HG03469 (cell line): Measurements from ENCODE around the gene HORMAD2.

ENCODE experiments used
- ATAC-seq: cut with Tn5 transposase; IDR thresholded peaks from one replicate; pipeline ENCODE4 v1.9.1; 2021; ENCODE audit warnings: mild to moderate bottlenecking, moderate library complexity, moderate number of reproducible peaks; ENCODE audit not compliant: unreplicated experiment

HORMAD2 gene

DNA sequence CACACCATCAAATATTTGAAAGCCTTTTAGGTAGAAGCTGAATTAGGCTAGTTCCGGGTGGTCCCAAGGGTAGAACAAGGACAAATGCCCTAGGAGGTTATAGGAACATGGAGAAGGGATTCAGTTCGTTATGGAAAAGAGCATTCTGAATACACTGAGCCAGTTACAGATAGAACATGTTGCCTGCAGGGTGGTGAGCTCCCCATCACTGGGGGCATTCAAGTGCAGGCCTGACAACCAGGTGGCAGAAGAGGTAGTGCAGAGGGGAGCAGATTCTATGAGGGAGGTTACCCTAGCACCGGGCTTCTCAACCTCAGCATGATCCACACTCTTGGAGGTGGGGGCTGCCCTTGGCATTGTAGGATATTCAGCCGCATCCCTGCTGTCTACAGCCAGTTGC is 142.1 kb downstream of the HORMAD2 start:
- no peak for ATAC-seq

DNA sequence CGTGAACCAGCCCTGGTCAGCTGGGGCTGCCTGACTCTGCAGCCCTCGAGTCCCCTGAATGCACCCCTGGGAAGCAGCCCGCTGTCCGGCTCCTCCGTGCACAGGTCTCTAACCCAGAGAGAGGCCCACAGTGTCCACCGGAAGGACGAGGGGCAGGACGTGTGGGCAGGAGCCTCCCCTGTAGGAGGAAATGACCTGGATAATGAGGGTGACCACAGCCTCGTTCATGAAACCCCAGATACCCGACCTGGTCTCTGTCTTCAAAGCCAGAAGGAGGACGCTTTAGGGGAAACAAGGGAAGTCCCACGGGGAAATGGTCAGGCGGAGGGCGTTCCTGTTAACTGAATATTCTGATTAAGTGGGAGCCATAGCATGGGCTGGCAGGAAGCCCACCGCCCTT is 143.0 kb downstream of the HORMAD2 start:
- ATAC-seq: no peak

GRCh38 chr22:30224161-30224857 is 144.0 kb downstream of the HORMAD2 start:
- no peak for ATAC-seq

- no peak for ATAC-seq
Measured at GRCh38 chr22:30225220-30225927, 145.1 kb downstream of the HORMAD2 start.

GRCh38 chr22:30226192-30226832 is 146.0 kb downstream of the HORMAD2 start:
- no peak for ATAC-seq
